CD4-positive, CD25-positive, alpha-beta regulatory T cell (primary cell): ENCODE measurements around the gene DNMT3L. TPM values are rescaled to one million over a fixed set of nuclear protein-coding genes. Genes with fewer than 3 reads are reported as not detected.
"Not testable (repeated sequence)": the region's sequence is repeated elsewhere in the genome, so short reads cannot be mapped to it uniquely, and the experiment has no call there.

Source experiments
- ATAC-seq, 2 donors: fragments of 150-1000 bp; cut with Tn5 transposase; one replicate each; pipeline ENCODE4 v1.10.0; 2021; ENCODE audit warnings: low read depth in 2 of 2, moderate number of reproducible peaks in 2 of 2, moderate library complexity in 1 of 2
- DNase-seq, 3 donors: peaks; one replicate each; pipeline versions ENCODE4 v3.0.0 to v3.0.0-alpha.2; 2012 to 2022; ENCODE audit warnings: mixed read lengths in 1 of 3
- H3K27ac ChIP-seq: one replicate; pipeline ENCODE4 v1.7.0; 2013; ENCODE audit warnings: mild to moderate bottlenecking, low read length; ENCODE audit not compliant: insufficient read depth, poor library complexity, severe bottlenecking
- H3K27me3 ChIP-seq: one replicate; pipeline ENCODE4 v1.7.0; 2013; ENCODE audit warnings: low read length; ENCODE audit not compliant: control insufficient read depth, insufficient read depth
- H3K36me3 ChIP-seq: one replicate; pipeline ENCODE4 v1.7.0; 2013; ENCODE audit warnings: mild to moderate bottlenecking, low read length, moderate library complexity; ENCODE audit not compliant: control insufficient read depth, insufficient read depth
- H3K4me1 ChIP-seq: 2 replicates; pipeline ENCODE4 v1.7.0; 2013; ENCODE audit warnings: mild to moderate bottlenecking, low read length; ENCODE audit not compliant: insufficient read depth, control insufficient read depth, poor library complexity, severe bottlenecking
- H3K4me3 ChIP-seq: one replicate; pipeline ENCODE4 v1.7.0; 2013; ENCODE audit warnings: low read depth, mild to moderate bottlenecking, low read length, moderate library complexity
- H3K9me3 ChIP-seq, 2 experiments: 1 replicate in 1 of 2; 2 replicates in 1 of 2; pipeline ENCODE4 v1.7.0; 2013; ENCODE audit warnings: low read length in 2 of 2, mild to moderate bottlenecking in 1 of 2, moderate library complexity in 1 of 2; ENCODE audit not compliant: control insufficient read depth in 2 of 2
- H3K27ac Mint-ChIP-seq, 3 donors: one replicate each; pipeline ENCODE4 v1.8.0; 2020 to 2022; ENCODE audit warnings: mild to moderate bottlenecking in 3 of 3, mixed read lengths in 3 of 3, moderate library complexity in 2 of 3
- H3K27me3 Mint-ChIP-seq: one replicate; pipeline ENCODE4 v1.8.0; 2022; ENCODE audit warnings: mild to moderate bottlenecking, mixed read lengths
- H3K36me3 Mint-ChIP-seq: one replicate; pipeline ENCODE4 v1.8.0; 2020; ENCODE audit warnings: mixed read lengths
- H3K4me1 Mint-ChIP-seq, 4 donors: one replicate each; pipeline ENCODE4 v1.8.0; 2020 to 2022; ENCODE audit warnings: mixed read lengths in 4 of 4, mild to moderate bottlenecking in 1 of 4
- H3K4me3 Mint-ChIP-seq, 4 donors: one replicate each; pipeline ENCODE4 v1.8.0; 2020 to 2022; ENCODE audit warnings: mild to moderate bottlenecking in 4 of 4, mixed read lengths in 4 of 4, moderate library complexity in 3 of 4
- H3K9me3 Mint-ChIP-seq, 7 donors: one replicate each; pipeline ENCODE4 v1.8.0; 2020 to 2022; ENCODE audit warnings: mixed read lengths in 7 of 7, mild to moderate bottlenecking in 3 of 7, moderate library complexity in 2 of 7
- polyA plus RNA-seq, 4 donors: library from polyadenylated mRNA; unstranded; fragments of 300-500 nt; fragmentation: Illumina TruSeq; gene quantifications; one replicate each; pipeline ENCODE4 v1.2.3, GENCODE V29; 2021
- total RNA-seq: library from RNA; stranded (reverse); gene quantifications from one replicate; pipeline ENCODE4 v1.2.3, GENCODE V29; 2022

The DNMT3L gene
- total and polyA plus RNA-seq, 5 donors from 2014 or later, result not detected

- not testable (repeated sequence) for H3K4me3 ChIP-seq, H3K27me3 Mint-ChIP-seq, H3K27me3 ChIP-seq, ATAC-seq, H3K36me3 Mint-ChIP-seq, H3K9me3 Mint-ChIP-seq, H3K9me3 ChIP-seq, H3K36me3 ChIP-seq, H3K27ac ChIP-seq
- Mint-ChIP-seq H3K4me3 (peak overlapping the region; percentile 86 to 93 (median 88)), H3K27ac (peak overlapping the region; percentile 77 to 92 (median 86)), H3K4me1 (peaks cover 4 to 66% (median 30%) of the 10 kb centered on the region in 4 donors)
- H3K4me1 ChIP-seq, result peaks cover 68% of the 10 kb centered on the region
- peak in 1 of 3 donors; percentile 49 for DNase-seq
These were observed 41.1 kb upstream of the DNMT3L start for GRCh38 chr21:44302573-44303401.

GRCh38 chr21:44301961-44302406, 40.3 kb upstream of the DNMT3L start:
- H3K27ac Mint-ChIP-seq, result peak overlapping the region; percentile 77 to 92 (median 86)
- no peaks in the 10 kb centered on the region for H3K27me3 ChIP-seq
- H3K27ac ChIP-seq, result peak overlapping the region; percentile 11
- no peak for DNase-seq
- no peaks in the 10 kb centered on the region for H3K36me3 ChIP-seq
- ATAC-seq, result no peak
- H3K4me1 Mint-ChIP-seq, result peaks cover 4 to 66% (median 31%) of the 10 kb centered on the region in 4 donors
- H3K9me3 ChIP-seq, result no peaks in the 10 kb centered on the region
- H3K4me1 ChIP-seq, result peaks cover 74% of the 10 kb centered on the region
- H3K36me3 Mint-ChIP-seq, result no peaks in the 10 kb centered on the region
- H3K27me3 Mint-ChIP-seq, result no peaks in the 10 kb centered on the region
- peak overlapping the region; percentile 86 to 90 (median 88) for H3K4me3 Mint-ChIP-seq
- no peak overlapping the region for H3K4me3 ChIP-seq
- H3K9me3 Mint-ChIP-seq, result peaks cover 0 to 2% (median 0%) of the 10 kb centered on the region in 7 donors

GRCh38 chr21:44301141-44301540, 39.4 kb upstream of the DNMT3L start:
- peak overlapping the region; percentile 86 to 97 (median 88) for H3K27ac Mint-ChIP-seq
- H3K9me3 Mint-ChIP-seq, result peaks cover 0 to 2% (median 0%) of the 10 kb centered on the region in 7 donors
- H3K36me3 ChIP-seq, result no peaks in the 10 kb centered on the region
- H3K27me3 Mint-ChIP-seq, result no peaks in the 10 kb centered on the region
- no peaks in the 10 kb centered on the region for H3K27me3 ChIP-seq
- H3K4me1 ChIP-seq, result peaks cover 74% of the 10 kb centered on the region
- peaks cover 4 to 66% (median 30%) of the 10 kb centered on the region in 4 donors for H3K4me1 Mint-ChIP-seq
- peak overlapping the region; percentile 82 for H3K27ac ChIP-seq
- H3K4me3 ChIP-seq, result peak overlapping the region; percentile 53
- peak overlapping the region; percentile 86 to 90 (median 88) for H3K4me3 Mint-ChIP-seq
- no peaks in the 10 kb centered on the region for H3K36me3 Mint-ChIP-seq
- H3K9me3 ChIP-seq, result no peaks in the 10 kb centered on the region
- no peak for DNase-seq
- no peak for ATAC-seq

- H3K27me3 Mint-ChIP-seq, result peaks cover 2% of the 10 kb centered on the region
- peak overlapping the region; percentile 82 for H3K27ac ChIP-seq
- DNase-seq (peak; percentile 44 to 66 (median 63)), ATAC-seq (peak; percentile 32 to 41)
- H3K4me1 Mint-ChIP-seq, result peaks cover 4 to 64% (median 30%) of the 10 kb centered on the region in 4 donors
- no peaks in the 10 kb centered on the region for H3K27me3 ChIP-seq
- peaks cover 0 to 2% (median 0%) of the 10 kb centered on the region in 7 donors for H3K9me3 Mint-ChIP-seq
- H3K27ac Mint-ChIP-seq, result peak overlapping the region; percentile 86 to 97 (median 88)
- no peaks in the 10 kb centered on the region for H3K36me3 Mint-ChIP-seq
- peak overlapping the region; percentile 53 for H3K4me3 ChIP-seq
- H3K4me1 ChIP-seq, result peaks cover 73% of the 10 kb centered on the region
- H3K36me3 ChIP-seq, result no peaks in the 10 kb centered on the region
- H3K4me3 Mint-ChIP-seq, result peak overlapping the region; percentile 86 to 90 (median 88)
- H3K9me3 ChIP-seq, result no peaks in the 10 kb centered on the region
These were observed 38.7 kb upstream of the DNMT3L start for GRCh38 chr21:44300262-44300959.

GRCh38 chr21:44299458-44300261, 38.0 kb upstream of the DNMT3L start, which contains the start of gene PFKL:
TSS of gene PFKL (plus strand) at chr21:44300053. CDS start at chr21:44300106, 53 bp downstream.
- Mint-ChIP-seq H3K36me3 (no peaks in the 10 kb centered on the region), H3K27ac (peak within 1 kb of the TSS; percentile 92 to 97 (median 95)), H3K4me3 (peak within 1 kb of the TSS; percentile 90 to 96 (median 96)), H3K27me3 (peaks cover 4% of the 10 kb centered on the region), H3K9me3 (peaks cover 0 to 2% (median 0%) of the 10 kb centered on the region in 7 donors), H3K4me1 (peaks cover 4 to 63% (median 27%) of the 10 kb centered on the region in 4 donors)
- DNase-seq (peak; percentile 50 to 84 (median 52)), ATAC-seq (peak; percentile 62 to 64)
- no peaks in the 10 kb centered on the region for H3K27me3 ChIP-seq
- no peaks in the 10 kb centered on the region for H3K36me3 ChIP-seq
- H3K27ac ChIP-seq, result peak within 1 kb of the TSS; percentile 82
- H3K4me3 ChIP-seq, result peak within 1 kb of the TSS; percentile 67
- H3K4me1 ChIP-seq, result peaks cover 73% of the 10 kb centered on the region
- no peaks in the 10 kb centered on the region for H3K9me3 ChIP-seq

- H3K27me3 ChIP-seq, result no peaks in the 10 kb centered on the region
- peak overlapping the region; percentile 90 to 96 (median 96) for H3K4me3 Mint-ChIP-seq
- ATAC-seq, result peak; percentile 0 to 1
- H3K36me3 ChIP-seq, result no peaks in the 10 kb centered on the region
- H3K27ac Mint-ChIP-seq, result peak overlapping the region; percentile 92 to 95 (median 95)
- peaks cover 72% of the 10 kb centered on the region for H3K4me1 ChIP-seq
- H3K27ac ChIP-seq, result peak overlapping the region; percentile 82
- peak overlapping the region; percentile 67 for H3K4me3 ChIP-seq
- H3K36me3 Mint-ChIP-seq, result no peaks in the 10 kb centered on the region
- H3K9me3 Mint-ChIP-seq, result peaks cover 0 to 2% (median 0%) of the 10 kb centered on the region in 7 donors
- peaks cover 4 to 64% (median 26%) of the 10 kb centered on the region in 4 donors for H3K4me1 Mint-ChIP-seq
- DNase-seq, result peak in 1 of 3 donors; percentile 43
- no peaks in the 10 kb centered on the region for H3K9me3 ChIP-seq
- H3K27me3 Mint-ChIP-seq, result peaks cover 4% of the 10 kb centered on the region
These were observed 37.4 kb upstream of the DNMT3L start for GRCh38 chr21:44299085-44299457.

- H3K27me3 Mint-ChIP-seq, result peaks cover 4% of the 10 kb centered on the region
- peaks cover 0 to under 1% (median 0%) of the 10 kb centered on the region in 7 donors for H3K9me3 Mint-ChIP-seq
- DNase-seq (peak in 2 of 3 donors; percentile 34 to 49), ATAC-seq (no peak)
- peak overlapping the region; percentile 73 to 96 (median 79) for H3K4me3 Mint-ChIP-seq
- no peaks in the 10 kb centered on the region for H3K36me3 Mint-ChIP-seq
- H3K4me1 Mint-ChIP-seq, result peaks cover 1 to 57% (median 22%) of the 10 kb centered on the region in 4 donors
- H3K36me3 ChIP-seq, result no peaks in the 10 kb centered on the region
- no peaks in the 10 kb centered on the region for H3K27me3 ChIP-seq
- no peaks in the 10 kb centered on the region for H3K9me3 ChIP-seq
- peak overlapping the region; percentile 47 for H3K27ac ChIP-seq
- peaks cover 69% of the 10 kb centered on the region for H3K4me1 ChIP-seq
- peak overlapping the region; percentile 47 to 90 (median 49) for H3K27ac Mint-ChIP-seq
- no peak overlapping the region for H3K4me3 ChIP-seq
These were observed 36.6 kb upstream of the DNMT3L start for GRCh38 chr21:44298301-44298700.
